Fibroblast of villous mesenchyme (primary cell): ENCODE data around the gene BST1. TPM values are rescaled to one million over a fixed set of nuclear protein-coding genes. Genes with fewer than 3 reads are reported as not detected.
A peak's percentile ranks its signal among the peaks of the same experiment; 100 is the strongest.

Experiments
- DNase-seq: peaks from one replicate; pipeline ENCODE4 v3.0.0-alpha.2; 2010; ENCODE audit warnings: low read depth
- H3K4me3 ChIP-seq: 2 replicates; pipeline ENCODE4 v1.5.1; 2011; ENCODE audit warnings: low read depth, mild to moderate bottlenecking, low read length
- total RNA-seq: library from RNA; depleted of rRNA; stranded (reverse); fragments of >200 nt; gene quantifications from 2 replicates; pipeline ENCODE4 v1.2.3, GENCODE V29; 2012
- TF ChIP-seq, protein P1 (sequence below): IDR thresholded peaks from 2 replicates; pipeline ENCODE4 v1.5.1; 2012; ENCODE audit warnings: low read depth, mild to moderate bottlenecking, low read length; ENCODE audit not compliant: insufficient read depth

BST1 gene
- total RNA-seq, 1 donor, result 19.9 TPM

DNA sequence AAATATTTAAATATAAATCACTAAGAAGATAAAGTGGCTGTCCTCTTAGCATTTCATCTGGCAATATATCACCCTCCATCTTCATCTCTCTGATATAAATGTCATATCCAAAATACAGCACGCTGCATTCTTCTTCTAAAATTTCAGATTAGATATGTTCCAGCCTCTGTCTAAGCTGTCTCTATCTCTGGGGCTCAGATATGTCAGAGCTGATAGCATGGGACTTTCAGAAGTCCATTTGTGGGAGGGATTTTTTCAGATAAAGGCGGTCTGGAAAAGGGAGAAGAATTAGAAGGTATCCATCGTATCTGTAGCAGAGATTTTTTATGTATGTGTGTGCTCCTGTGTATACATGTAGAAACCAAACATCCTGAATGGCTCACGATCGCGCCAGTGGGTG is 50.2 kb downstream of the BST1 start:
- DNase-seq, result no peak
- no peak overlapping the region for H3K4me3 ChIP-seq
- TF ChIP-seq, protein P1, sequence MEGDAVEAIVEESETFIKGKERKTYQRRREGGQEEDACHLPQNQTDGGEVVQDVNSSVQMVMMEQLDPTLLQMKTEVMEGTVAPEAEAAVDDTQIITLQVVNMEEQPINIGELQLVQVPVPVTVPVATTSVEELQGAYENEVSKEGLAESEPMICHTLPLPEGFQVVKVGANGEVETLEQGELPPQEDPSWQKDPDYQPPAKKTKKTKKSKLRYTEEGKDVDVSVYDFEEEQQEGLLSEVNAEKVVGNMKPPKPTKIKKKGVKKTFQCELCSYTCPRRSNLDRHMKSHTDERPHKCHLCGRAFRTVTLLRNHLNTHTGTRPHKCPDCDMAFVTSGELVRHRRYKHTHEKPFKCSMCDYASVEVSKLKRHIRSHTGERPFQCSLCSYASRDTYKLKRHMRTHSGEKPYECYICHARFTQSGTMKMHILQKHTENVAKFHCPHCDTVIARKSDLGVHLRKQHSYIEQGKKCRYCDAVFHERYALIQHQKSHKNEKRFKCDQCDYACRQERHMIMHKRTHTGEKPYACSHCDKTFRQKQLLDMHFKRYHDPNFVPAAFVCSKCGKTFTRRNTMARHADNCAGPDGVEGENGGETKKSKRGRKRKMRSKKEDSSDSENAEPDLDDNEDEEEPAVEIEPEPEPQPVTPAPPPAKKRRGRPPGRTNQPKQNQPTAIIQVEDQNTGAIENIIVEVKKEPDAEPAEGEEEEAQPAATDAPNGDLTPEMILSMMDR, result no peak

DNA sequence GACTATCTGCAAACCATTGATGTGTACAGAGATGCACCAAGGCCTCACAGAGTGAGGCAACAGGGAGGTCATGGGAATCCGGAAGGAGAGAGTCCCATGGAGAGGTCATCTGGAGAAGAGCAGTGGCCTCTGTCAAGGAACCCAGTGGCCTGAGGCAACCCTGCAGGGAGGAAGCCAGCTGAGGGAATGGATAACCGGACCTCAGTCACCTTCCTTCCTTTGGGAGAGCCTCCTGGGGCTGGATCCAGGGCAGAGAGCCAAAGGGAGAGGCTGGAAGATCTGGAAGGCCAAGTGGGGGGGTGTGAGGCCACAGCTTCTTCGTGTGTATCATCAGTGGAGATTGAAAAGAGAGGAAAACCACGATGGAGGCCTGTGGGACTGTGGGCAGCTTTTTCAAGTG is 50.9 kb downstream of the BST1 start:
- DNase-seq, result peak; percentile 51
- TF ChIP-seq, protein P1, result no peak

DNA sequence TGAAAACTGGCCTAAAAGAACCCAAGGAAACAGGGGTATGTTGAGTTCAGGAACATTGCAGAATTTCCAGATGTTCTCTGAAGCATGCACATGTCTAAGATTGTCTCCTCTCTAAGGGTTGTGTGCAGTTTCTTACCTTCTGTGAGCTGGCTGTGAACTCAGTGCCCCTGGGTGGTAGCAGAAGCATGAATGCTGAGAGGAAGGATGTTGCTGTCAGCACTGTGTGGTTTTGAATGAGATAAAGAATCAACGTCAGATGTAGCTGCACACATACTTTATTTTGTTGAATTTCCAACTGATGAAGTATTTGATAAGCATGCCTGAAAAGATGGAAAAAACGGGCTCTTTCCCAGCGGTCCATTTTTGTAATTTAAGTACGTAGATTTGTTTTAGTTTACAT is 51.5 kb downstream of the BST1 start:
- no peak overlapping the region for H3K4me3 ChIP-seq
- DNase-seq, result peak; percentile 95
- TF ChIP-seq, protein P1, result no peak

More for the DNA sequence above, 50.9 kb downstream of the BST1 start:
- H3K4me3 ChIP-seq, result no peak overlapping the region

DNA sequence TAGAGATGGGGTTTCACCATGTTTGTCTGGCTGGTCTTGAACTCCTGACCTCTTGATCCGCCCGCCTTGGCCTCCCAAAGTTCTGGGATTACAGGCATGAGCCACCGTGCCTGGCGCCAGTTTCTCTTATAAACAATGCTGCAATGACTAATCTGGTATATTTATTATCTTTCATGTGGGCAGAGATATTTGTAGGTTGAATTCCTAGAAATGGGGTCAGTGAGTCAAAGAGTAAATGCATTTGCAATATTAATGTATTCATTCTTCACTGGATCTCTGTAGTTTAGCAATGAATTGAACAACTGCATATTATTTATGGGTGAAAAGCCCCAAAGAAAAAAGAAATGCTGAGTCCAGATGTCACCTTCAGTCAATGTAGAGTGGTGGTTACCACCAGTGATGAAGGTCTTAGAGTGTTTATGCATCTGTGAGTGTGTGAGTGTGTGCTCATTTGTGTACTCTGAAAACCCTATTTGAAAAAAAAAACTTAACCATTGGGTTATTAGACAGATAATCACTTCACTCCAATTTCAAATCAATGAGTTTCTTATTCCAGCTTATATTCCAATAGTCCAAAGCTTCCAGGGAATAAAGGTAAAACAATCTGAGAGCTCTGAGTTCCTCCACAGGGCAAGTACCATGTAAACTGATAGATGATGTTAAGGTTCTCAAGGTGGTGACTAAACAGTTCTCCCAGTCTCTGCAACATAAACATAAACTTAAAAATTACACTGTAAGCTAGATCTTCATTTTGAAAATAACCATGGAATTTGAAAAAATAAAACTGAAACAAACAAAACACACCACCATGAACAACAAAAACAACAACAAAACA is 52.7 kb downstream of the BST1 start:
- TF ChIP-seq, protein P1, result no peak
- peak; percentile 92 for DNase-seq
- H3K4me3 ChIP-seq, result no peak overlapping the region

DNA sequence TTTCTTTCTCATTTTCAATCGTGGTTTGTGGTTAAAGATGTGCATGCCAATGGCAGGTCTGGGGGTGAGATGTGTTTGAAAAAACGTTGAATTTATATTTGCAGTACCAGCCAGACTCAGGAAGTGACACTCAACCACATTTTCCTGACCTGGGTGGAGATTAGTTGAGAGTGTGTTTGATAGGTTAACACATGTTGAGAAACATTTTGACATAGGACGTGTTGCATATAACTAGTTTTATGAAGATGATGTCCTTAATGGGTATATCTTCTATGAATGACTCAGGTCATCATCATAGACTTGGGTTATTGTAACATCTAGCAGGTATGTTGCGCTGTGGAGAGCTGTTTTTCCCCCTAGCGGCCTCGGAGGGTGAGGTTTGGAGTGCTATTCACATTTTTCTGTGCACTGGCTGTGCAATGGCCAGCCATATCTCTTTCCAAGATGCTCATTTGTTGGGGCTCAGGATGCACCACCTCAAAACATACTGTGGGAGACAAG is 53.5 kb downstream of the BST1 start:
- TF ChIP-seq, protein P1, result peak; percentile 71
- peak; percentile 97 for DNase-seq

GRCh38 chr4:15757054-15757453 is 54.2 kb downstream of the BST1 start:
- no peak for DNase-seq
- TF ChIP-seq, protein P1, result no peak
- H3K4me3 ChIP-seq, result no peak overlapping the region

More for the DNA sequence above, 53.5 kb downstream of the BST1 start:
- peak overlapping the region; percentile 10 for H3K4me3 ChIP-seq
